Dermis microvascular lymphatic vessel endothelial cell (primary cell): ENCODE results near the gene TSKS. TPM values are rescaled to one million over a fixed set of nuclear protein-coding genes. Genes with fewer than 3 reads are reported as not detected.
A peak's percentile ranks its signal among the peaks of the same experiment; 100 is the strongest.
"Not testable (repeated sequence)": the region's sequence is repeated elsewhere in the genome, so short reads cannot be mapped to it uniquely, and the experiment has no call there.

Experiments used
- DNase-seq, 2 donors: peaks; one replicate each; pipeline versions ENCODE4 v3.0.0 to v3.0.0-alpha.2; 2010; ENCODE audit warnings: low read depth in 2 of 2
- total RNA-seq: library from RNA; depleted of rRNA; stranded (reverse); fragments of >200 nt; gene quantifications from 2 replicates; pipeline ENCODE4 v1.2.1, GENCODE V29; 2014

Gene TSKS
- total RNA-seq, 1 donor from 2014 or later: not detected

GRCh38 chr19:49766007-49766929, 3.2 kb upstream of the TSKS start:
- DNase-seq: peak; percentile 100

DNA sequence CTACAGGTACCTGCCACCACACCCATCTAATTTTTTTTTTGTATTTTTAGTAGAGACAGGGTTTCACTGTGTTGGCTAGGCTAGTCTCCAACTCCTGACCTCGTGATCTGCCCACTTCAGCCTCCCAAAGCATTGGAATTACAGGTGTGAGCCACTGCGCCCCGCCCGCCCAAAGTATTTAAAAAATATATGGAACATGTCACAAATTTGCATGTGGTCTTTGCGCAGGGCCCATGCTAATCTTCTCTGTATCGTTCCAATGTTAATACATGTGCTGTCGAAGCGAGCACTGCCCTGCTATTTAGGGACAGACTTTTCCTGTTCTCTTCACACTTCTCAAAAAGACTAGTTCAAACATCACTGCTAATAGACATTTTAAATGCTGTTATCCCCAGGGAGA, 1.2 kb upstream of the TSKS start:
- DNase-seq: no peak

DNA sequence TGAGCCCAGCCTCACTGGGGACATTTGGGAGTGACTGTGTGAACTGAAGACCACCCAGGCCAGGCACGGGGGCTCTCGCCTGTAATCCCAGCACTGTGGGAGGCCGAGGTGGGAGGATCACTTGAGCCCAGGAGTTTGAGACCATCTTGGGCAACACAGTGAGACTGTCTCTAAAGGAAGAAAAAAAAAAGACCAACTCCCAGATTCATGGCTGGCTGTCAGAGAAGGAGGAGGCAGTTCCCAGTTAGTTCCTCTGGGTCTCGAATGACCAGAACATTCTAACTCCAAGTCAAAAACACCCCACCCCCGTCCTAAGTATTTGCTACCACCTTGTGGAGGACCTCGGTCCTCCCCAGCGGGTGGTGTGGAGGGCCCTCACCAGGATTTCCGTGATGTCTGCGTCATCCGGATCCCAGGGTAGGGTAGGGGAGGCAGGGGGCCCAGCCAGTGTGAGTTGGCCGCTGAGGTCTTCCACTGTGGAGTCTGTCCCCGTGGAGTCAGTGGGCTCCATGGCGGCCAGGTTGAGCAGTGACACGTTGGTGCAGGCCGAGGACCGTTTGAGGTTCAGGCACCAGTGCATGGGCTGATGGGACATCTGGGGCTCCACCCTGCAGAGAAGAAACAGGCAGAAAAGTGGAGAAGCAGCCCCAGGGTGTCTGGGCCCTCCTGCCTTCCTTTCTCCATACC, 1.3 kb downstream of the TSKS start:
- peak in 1 of 2 donors; percentile 47 for DNase-seq

DNA sequence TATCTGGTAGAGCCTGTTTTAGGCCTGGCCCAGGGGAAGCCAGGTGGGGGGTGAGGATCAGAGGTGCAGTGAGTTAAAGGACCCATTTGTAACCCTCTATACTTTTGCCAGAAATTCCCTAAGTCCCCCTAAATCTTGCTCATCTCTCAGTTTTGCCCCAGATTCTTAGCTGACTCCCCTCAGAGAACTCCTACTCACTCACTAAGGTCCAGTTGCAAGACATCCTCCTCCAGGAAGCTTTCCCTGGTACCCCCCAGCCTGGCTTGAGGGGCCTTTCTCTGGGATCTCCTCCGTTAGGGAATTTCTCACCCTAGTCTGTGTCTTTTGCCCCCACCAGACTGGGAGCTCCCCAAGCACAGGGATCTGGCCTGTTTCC, 1.9 kb downstream of the TSKS start:
- no peak for DNase-seq

- no peak for DNase-seq
These were observed 4.8 kb downstream of the TSKS start for GRCh38 chr19:49758292-49758691.

DNA sequence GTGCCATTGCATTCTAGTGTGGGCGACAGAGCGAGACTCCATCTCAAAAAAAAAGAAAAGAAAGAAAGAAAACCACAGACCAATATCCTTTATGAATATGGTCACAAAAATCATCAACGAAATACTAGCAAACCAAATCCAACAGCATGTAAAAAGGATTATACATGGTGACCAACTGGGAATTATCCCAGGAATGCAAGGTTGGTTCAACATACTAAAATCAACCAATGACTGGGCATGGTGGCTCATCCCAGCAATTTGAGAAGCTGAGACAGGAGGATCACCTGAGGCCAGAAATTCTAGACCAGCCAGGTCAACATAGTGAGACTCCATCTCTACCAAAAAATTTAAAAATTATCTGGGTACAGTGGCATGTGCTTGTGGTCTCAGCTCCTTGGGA, 7.2 kb downstream of the TSKS start:
- no peak for DNase-seq

DNA sequence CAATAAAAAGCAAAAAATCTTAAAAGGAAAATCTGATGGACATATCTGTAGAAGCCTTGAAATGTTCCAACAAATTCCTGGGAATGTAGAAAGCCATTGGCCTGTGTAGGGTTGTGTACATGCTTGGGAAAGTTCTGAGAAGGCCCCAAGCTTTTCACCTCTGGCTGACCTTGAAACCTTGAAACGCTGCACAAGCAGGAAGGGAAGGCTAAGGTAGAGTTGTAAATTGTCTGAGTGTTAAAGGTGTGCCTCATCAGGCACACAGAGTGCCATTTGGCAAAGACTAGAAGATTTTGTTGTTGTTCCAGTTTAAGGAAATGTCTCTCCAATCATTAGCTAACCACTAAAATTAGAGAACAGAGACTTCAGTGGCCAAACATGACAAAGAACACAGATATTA, 10.4 kb downstream of the TSKS start:
- DNase-seq: no peak

- no peak for DNase-seq
These were observed 13.3 kb downstream of the TSKS start for GRCh38 chr19:49749771-49750170.

- peak in 1 of 2 donors; percentile 37 for DNase-seq
These were observed 13.9 kb downstream of the TSKS start for GRCh38 chr19:49749055-49749716.

GRCh38 chr19:49746206-49746958, 16.7 kb downstream of the TSKS start:
- DNase-seq: peak in 1 of 2 donors; percentile 50

- DNase-seq: no peak
These were observed 18.1 kb downstream of the TSKS start for GRCh38 chr19:49744946-49745381.

DNA sequence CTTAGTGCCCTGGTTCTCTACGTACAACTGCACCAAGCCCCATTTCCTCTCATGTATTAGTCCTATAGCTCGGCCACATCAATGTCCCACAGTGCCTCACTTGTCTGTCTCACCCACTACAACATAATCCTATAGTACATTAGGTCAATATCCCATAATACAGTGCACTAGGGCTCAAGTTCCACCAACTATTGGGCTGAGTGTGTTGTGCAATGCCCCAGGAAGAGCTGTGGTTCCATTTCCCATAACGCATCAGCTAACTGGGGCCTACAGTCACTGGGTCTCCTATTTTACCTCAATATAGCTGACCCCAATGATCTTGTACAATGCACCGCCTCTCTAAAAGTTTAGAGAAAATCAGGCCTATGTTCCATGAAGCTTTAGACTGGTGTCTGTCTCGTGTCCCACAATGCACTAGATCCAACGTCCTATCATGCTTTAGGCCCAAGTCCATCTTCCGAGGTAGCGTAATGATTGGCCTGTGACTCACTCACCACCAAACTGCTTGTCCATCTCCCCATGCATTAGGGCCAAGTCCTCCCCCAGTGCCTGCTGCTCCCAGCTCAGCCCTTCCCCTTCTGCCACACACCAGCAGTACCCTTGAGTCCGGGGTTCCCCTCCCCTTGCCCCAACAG, 21.8 kb downstream of the TSKS start:
- no peak for DNase-seq

DNA sequence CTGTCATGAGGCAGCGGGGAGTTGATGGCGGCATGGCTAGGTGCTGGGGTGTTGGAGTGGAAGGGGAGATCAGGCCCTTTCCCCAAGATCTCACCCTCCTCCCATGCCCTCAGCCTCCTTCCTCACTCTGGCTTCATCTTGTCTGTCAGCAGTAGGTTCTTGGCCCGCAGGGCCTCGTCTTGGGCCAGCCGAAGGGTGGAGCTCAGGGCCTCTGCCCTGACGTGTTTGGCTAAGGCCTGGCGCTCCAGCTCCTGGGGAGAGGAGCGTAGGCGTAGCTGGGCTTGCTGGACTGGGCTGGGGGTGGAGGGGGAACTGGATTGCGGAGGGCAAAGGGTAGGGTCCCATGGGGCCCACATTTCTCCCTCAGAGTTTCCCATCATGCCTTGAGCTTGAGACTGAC, 23.2 kb downstream of the TSKS start:
- DNase-seq: no peak

- no peak for DNase-seq
These were observed 24.0 kb downstream of the TSKS start for GRCh38 chr19:49739098-49739497.

- DNase-seq: no peak
These were observed 24.8 kb downstream of the TSKS start for GRCh38 chr19:49738268-49738667.

DNA sequence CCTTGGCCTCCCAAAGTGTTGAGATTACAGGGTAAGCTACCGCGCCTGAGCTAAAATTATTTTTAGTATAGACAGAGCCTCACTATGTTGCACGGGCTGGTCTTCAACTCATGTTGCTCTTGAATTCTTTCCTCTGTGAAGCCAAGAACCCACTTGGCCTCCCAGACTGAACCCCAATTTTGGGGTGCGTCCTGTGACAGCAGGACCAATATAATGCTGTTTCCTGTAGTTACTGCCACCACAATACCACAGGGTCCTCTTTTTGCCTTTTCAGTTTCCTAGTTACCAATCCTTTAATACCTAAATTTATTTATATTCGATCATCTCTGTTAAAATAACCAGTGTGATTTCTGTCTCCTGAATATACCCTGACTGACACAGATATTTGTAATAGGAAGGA, 32.9 kb downstream of the TSKS start:
- no peak for DNase-seq

DNA sequence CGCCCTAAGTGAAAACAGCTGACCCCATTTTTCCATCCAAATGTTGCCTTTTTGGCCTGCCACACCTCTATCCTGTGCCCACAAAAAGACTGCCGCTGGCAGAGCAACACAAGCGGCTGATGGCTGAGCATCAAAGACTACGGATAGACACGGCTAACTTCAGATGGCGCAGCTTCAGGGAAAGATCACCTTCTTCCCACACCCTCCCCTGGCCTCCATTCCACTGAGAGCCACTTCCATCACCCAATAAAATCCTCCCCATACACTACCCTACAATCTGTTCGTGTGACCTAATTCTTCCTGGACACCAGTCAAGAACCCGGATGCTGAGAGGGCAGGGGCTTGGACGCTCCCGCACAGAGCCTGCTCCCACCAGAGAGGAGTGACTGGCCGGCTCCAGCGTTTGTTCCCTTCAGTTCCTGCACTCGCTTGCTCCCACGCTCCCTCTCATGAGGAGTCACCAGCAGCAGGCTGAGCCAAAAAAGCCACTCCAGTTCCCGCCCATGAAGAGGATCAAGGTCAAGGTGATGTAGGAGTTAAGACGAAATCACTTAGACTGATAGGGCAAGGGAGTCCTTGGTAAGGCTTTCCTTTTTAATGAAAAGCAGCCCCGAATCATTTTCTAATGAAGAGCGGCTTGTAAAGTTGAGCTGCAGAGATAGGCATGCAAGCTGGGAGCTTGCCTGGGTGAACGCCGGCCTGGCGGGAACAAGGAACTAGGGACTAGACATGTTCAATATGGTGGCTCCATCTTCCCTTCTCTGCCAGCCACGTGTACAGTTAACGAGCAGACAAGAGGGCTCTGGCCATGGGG, 35.7 kb downstream of the TSKS start:
- DNase-seq: no peak

DNA sequence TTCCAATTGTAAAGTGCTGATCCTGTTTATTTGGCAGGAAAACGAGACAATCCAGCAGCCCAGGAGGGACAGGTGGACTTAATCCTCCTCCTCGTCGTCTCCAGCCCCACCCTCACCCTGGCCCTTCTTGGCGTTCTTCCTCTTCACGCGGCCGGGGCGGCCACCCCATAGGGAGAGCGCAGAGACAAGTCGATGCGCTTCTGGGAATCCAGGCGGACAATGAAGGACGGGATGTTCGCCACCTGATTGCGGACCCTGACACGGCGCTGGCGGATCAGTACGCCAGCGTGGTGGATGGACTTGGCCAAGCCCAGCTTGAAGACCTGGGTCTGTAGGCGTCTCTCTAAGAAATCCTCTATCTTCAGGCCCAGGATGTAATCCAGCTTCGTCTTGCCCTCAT, 43.7 kb downstream of the TSKS start:
- not testable (repeated sequence) for DNase-seq

- no peak for DNase-seq
These were observed 44.1 kb downstream of the TSKS start for GRCh38 chr19:49718991-49719390.

DNA sequence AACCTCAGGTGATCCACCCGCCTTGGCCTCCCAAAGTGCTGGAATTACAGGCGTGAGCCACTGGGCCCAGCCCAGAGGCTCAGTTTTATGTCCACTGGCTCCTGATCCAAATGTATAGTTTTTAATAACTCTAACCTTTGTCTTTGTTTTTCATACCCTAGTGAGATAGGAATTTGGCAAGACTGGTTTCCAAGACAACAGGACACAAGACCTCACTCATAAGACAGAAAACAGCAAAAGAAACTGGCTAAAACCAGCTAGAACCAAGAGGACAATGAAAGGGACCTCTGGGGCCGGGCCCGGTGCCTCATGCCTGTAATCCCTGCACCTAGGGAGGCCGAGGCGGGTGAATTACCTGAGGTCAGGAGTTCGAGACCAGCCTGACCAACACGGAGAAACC, 44.6 kb downstream of the TSKS start:
- DNase-seq: no peak
